ENCODE data around the gene PRKCA.
A peak's percentile ranks its signal among the peaks of the same experiment; 100 is the strongest.

DNA sequence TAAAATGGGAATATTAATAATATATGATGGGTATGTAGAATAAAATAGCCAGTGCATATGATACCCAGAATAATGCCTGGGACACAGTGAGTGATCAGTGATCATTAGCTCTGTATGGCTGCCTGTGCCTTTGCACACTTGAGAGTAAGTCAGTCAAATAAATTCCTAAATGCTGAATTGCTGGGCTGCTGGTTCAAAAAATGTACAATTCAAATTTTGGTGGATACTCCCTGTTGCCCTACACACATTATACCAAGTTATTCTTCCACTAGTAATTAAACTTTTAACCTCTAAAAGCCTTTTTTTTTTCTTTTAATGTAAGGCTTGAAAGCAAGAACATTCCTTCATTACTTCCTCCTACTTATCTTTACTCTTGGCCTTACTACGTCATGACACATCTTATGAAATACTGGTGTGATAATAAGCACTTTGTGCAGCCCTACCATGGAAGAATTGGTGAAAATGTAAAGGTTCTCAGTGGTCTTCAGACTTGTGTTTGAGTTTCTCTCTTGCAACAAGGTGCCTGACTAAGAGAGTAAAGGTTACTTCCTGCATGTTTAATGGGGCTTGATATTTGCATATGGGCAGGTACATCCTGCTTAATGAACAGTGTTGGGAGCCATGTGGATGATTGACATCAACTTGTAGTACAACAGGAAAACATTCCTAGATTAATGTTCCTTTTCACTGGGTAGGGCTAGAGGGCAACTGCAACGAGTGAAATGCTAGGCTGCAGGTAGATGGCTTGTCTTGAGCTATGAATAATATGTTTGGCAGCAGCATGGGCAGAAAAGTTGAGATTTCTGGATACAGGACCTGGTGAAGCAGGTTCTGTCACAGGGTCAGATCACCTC lies 84.3 kb downstream of the PRKCA start:
- TF ChIP-seq ZFX (CRISPR knock-in tag; IDR thresholded peaks at IDR 0.05; ENCODE audit: low read depth) = no peak
- peak; percentile 66 for TF ChIP-seq CREM (IDR thresholded peaks at IDR 0.05)
- no peak for TF ChIP-seq CREM (CRISPR knock-in tag; IDR thresholded peaks at IDR 0.05)
- TF ChIP-seq PBX3 (CRISPR knock-in tag; IDR thresholded peaks at IDR 0.05; ENCODE audit: borderline replicate concordance) = no peak
- no peak for TF ChIP-seq CTCF (CRISPR knock-in tag; IDR thresholded peaks at IDR 0.05)
- no peak for TF ChIP-seq SETDB1 (CRISPR knock-in tag; IDR thresholded peaks at IDR 0.05; ENCODE audit: borderline replicate concordance)
- TF ChIP-seq NONO (IDR thresholded peaks at IDR 0.05) = no peak
- TF ChIP-seq NONO (CRISPR knock-in tag; conservative IDR thresholded peaks at IDR 0.05) = no peak
- TF ChIP-seq, protein P1, sequence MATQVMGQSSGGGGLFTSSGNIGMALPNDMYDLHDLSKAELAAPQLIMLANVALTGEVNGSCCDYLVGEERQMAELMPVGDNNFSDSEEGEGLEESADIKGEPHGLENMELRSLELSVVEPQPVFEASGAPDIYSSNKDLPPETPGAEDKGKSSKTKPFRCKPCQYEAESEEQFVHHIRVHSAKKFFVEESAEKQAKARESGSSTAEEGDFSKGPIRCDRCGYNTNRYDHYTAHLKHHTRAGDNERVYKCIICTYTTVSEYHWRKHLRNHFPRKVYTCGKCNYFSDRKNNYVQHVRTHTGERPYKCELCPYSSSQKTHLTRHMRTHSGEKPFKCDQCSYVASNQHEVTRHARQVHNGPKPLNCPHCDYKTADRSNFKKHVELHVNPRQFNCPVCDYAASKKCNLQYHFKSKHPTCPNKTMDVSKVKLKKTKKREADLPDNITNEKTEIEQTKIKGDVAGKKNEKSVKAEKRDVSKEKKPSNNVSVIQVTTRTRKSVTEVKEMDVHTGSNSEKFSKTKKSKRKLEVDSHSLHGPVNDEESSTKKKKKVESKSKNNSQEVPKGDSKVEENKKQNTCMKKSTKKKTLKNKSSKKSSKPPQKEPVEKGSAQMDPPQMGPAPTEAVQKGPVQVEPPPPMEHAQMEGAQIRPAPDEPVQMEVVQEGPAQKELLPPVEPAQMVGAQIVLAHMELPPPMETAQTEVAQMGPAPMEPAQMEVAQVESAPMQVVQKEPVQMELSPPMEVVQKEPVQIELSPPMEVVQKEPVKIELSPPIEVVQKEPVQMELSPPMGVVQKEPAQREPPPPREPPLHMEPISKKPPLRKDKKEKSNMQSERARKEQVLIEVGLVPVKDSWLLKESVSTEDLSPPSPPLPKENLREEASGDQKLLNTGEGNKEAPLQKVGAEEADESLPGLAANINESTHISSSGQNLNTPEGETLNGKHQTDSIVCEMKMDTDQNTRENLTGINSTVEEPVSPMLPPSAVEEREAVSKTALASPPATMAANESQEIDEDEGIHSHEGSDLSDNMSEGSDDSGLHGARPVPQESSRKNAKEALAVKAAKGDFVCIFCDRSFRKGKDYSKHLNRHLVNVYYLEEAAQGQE (IDR thresholded peaks at IDR 0.05; ENCODE audit: borderline replicate concordance in 1 of 2, low read depth in 1 of 2, low read length in 2 of 2) = no peak

All from HepG2 (cell line).